H1 (cell line): ENCODE results near the gene KDM1A.

ENCODE experiments used
- POLR2A ChIP-seq, 2 experiments: IDR thresholded peaks; 1 replicate in 1 of 2; 2 replicates in 1 of 2; pipeline ENCODE4 v1.6.1; 2011; ENCODE audit warnings: low read depth in 2 of 2, low read length in 2 of 2, mild to moderate bottlenecking in 2 of 2; ENCODE audit errors: control extremely low read depth in 1 of 2
- POLR2AphosphoS5 ChIP-seq: IDR thresholded peaks from 2 replicates; pipeline ENCODE4 v1.6.1; 2011; ENCODE audit warnings: low read depth, low read length
- YY1 ChIP-seq: IDR thresholded peaks from 2 replicates; pipeline ENCODE4 v1.6.1; 2011; ENCODE audit warnings: low read depth, mild to moderate bottlenecking, low read length

GRCh38 chr1:23124259-23125026 lies 105.2 kb downstream of the KDM1A start:
- TF ChIP-seq POLR2AphosphoS5 (no peak), POLR2A (IDR thresholded peaks at IDR 0.05; ENCODE audit: control extremely low read depth in 1 of 2, low read depth in 2 of 2, low read length in 2 of 2) (no peak), YY1 (no peak)
